Testis (tissue), 3 donors: ENCODE results near the gene POMC. TPM values are rescaled to one million over a fixed set of nuclear protein-coding genes. Genes with fewer than 3 reads are reported as not detected.
A peak's percentile ranks its signal among the peaks of the same experiment; 100 is the strongest.
"Not testable (repeated sequence)": the region's sequence is repeated elsewhere in the genome, so short reads cannot be mapped to it uniquely, and the experiment has no call there.

Source experiments
- DNase-seq: peaks from one replicate; pipeline ENCODE4 v3.0.0-alpha.2; 2019
- H3K27ac ChIP-seq, 2 donors: fragments of 200-600 bp; sonication (generic); one replicate each; pipeline ENCODE4 v1.5.1; 2019
- H3K27me3 ChIP-seq: fragments of 200-600 bp; sonication (generic); one replicate; pipeline ENCODE4 v1.5.1; 2019
- H3K36me3 ChIP-seq: fragments of 200-600 bp; sonication (generic); one replicate; pipeline ENCODE4 v1.5.1; 2017; ENCODE audit warnings: low read depth; ENCODE audit errors: missing control alignments
- H3K4me1 ChIP-seq: fragments of 200-600 bp; sonication (generic); one replicate; pipeline ENCODE4 v1.5.1; 2019
- H3K4me3 ChIP-seq, 2 donors: fragments of 200-600 bp; sonication (generic); one replicate each; pipeline ENCODE4 v1.5.1; 2017 to 2019
- H3K9me3 ChIP-seq: fragments of 200-600 bp; sonication (generic); one replicate; pipeline ENCODE4 v1.5.1; 2017
- POLR2A ChIP-seq: fragments of 450-650 bp; IDR thresholded peaks from one replicate; pipeline ENCODE4 v1.6.1; 2017; ENCODE audit warnings: antibody characterized with exemption, mild to moderate bottlenecking, moderate library complexity
- WGBS, 2 donors: methylation state at CpG; one replicate each; pipeline ENCODE4 v1.1.5; 2018; 5-methylcytosine and 5-hydroxymethylcytosine counted together
- intact Hi-C: fragments of 100-400 bp; cut with DNase I; formaldehyde crosslinking; loops from one replicate; pipeline ENCODE4 v1.15.1; 2023; ENCODE audit warnings: low total_unique reads
- polyA plus RNA-seq: library from polyadenylated mRNA; stranded (reverse); fragments of 350-450 nt; fragmentation: Illumina TruSeq; extraction: RNeasy Lipid Tissue Mini Kit (QIAGEN cat#74804); gene quantifications from one replicate; pipeline ENCODE4 v1.2.3, GENCODE V29; 2014; ENCODE audit warnings: low read depth, low replicate concordance; ENCODE audit not compliant: insufficient read depth
- total RNA-seq, 2 donors: library from RNA; depleted of rRNA; stranded (reverse); fragments of >200 nt; gene quantifications; one replicate each; pipeline ENCODE4 v1.2.3, GENCODE V29; 2016
- TF ChIP-seq, protein P1 (sequence below), 3 experiments: fragments of 450-650 bp in 2 of 3; fragments of 200-600 bp in 1 of 3; sonication (generic) in 1 of 3; IDR thresholded peaks; one replicate each; pipeline ENCODE4 v1.5.1; 2016 to 2019; ENCODE audit warnings: antibody characterized with exemption in 3 of 3, mild to moderate bottlenecking in 2 of 3, moderate library complexity in 1 of 3

Gene POMC
- total and polyA plus RNA-seq, 3 donors from 2014 or later = 17.9 to 77.2 (median 55.7) TPM

DNA sequence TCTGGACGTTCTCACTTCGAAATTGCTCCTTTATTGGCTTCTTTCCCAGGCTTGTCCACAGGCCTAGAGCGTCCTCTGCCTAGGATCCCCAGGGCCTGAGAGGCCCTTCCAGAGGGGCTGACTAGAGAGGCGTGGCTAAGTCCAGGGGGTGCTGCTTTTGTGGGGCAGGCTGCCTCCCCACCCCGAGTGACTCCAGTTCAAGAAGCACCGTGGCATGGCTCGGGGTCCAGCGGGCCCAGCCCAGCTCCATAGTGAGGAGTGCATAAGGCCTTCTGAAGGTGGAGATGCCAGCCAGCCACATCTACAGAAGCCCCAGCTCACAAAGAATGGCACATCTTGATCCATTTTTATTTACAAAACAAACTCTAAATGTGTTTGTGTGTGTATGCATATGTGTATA, 44.8 kb upstream of the POMC start:
- intact Hi-C loops = no loop called here
- Histone ChIP-seq H3K9me3 (no peaks in the 10 kb centered on the region), H3K4me1 (peaks cover 7% of the 10 kb centered on the region), H3K36me3 (no peaks in the 10 kb centered on the region), H3K4me3 (no peak overlapping the region), H3K27ac (peak overlapping the region in 1 of 2 donors; percentile 37), H3K27me3 (no peaks in the 10 kb centered on the region)
- TF ChIP-seq, protein P1, sequence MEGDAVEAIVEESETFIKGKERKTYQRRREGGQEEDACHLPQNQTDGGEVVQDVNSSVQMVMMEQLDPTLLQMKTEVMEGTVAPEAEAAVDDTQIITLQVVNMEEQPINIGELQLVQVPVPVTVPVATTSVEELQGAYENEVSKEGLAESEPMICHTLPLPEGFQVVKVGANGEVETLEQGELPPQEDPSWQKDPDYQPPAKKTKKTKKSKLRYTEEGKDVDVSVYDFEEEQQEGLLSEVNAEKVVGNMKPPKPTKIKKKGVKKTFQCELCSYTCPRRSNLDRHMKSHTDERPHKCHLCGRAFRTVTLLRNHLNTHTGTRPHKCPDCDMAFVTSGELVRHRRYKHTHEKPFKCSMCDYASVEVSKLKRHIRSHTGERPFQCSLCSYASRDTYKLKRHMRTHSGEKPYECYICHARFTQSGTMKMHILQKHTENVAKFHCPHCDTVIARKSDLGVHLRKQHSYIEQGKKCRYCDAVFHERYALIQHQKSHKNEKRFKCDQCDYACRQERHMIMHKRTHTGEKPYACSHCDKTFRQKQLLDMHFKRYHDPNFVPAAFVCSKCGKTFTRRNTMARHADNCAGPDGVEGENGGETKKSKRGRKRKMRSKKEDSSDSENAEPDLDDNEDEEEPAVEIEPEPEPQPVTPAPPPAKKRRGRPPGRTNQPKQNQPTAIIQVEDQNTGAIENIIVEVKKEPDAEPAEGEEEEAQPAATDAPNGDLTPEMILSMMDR (IDR thresholded peaks at IDR 0.05) = no peak
- no peak for TF ChIP-seq POLR2A
- no peak for DNase-seq
- 56 to 60% methylated on average over 4 to 8 of the region's 8 CpGs for WGBS, 2 donors

DNA sequence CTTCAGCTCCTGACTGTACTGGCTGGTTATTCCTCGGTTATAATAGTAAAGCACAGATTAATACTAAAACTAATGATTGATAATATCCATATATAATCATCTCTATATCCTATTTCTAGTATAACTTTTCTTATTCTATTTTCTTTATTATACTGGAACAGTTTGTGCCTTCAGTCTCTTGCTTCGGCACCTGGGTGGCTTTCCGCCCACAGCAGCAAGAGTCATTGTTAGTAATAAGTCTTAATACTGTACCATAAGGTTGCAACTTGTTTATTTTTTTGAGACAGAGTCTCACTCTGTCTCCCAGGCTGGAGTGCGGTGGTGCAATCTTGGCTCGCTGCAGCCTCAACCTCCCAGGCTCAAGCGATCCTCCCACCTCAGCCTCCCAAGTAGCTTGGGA, 42.5 kb upstream of the POMC start:
- H3K27me3 ChIP-seq, DNase-seq, intact Hi-C loops, H3K4me1 ChIP-seq, H3K9me3 ChIP-seq, H3K27ac ChIP-seq, H3K36me3 ChIP-seq, H3K4me3 ChIP-seq: not testable (repeated sequence)
- WGBS, 2 donors = 72 to 86% methylated on average over 6 of the region's 6 CpGs

DNA sequence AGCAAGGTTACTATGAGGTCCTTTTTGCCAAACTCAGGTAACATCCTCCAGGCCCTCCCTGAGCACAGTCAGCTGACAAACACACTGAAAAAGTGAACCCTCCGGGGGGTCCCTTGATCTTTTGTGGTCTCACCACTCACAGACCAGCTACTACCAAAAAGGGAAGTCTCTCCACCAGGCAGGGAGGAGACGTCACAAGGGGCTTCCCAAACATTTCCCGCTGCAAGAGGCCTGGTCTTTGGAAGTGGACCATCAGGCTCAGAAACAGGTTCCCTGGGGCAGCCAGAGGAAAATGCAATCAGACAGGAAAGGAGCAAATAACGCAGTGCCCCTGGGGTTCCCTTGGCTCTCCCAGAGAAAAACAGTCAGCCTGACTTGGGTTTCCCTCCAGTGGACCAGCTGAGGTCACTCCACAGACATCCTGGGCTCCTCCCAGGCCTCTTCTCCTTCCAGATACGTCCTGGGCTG, 38.7 kb upstream of the POMC start:
- intact Hi-C loops = no loop called here
- no peak for TF ChIP-seq POLR2A
- TF ChIP-seq, protein P1 (IDR thresholded peaks at IDR 0.05) = no peak
- H3K4me3 ChIP-seq = no peak overlapping the region
- H3K4me1 ChIP-seq = no peaks in the 10 kb centered on the region
- H3K9me3 ChIP-seq = no peaks in the 10 kb centered on the region
- WGBS, 2 donors = 69 to 78% methylated on average over 5 of the region's 5 CpGs
- no peaks in the 10 kb centered on the region for H3K36me3 ChIP-seq
- H3K27ac ChIP-seq = no peak overlapping the region
- DNase-seq = no peak
- H3K27me3 ChIP-seq = no peaks in the 10 kb centered on the region

DNA sequence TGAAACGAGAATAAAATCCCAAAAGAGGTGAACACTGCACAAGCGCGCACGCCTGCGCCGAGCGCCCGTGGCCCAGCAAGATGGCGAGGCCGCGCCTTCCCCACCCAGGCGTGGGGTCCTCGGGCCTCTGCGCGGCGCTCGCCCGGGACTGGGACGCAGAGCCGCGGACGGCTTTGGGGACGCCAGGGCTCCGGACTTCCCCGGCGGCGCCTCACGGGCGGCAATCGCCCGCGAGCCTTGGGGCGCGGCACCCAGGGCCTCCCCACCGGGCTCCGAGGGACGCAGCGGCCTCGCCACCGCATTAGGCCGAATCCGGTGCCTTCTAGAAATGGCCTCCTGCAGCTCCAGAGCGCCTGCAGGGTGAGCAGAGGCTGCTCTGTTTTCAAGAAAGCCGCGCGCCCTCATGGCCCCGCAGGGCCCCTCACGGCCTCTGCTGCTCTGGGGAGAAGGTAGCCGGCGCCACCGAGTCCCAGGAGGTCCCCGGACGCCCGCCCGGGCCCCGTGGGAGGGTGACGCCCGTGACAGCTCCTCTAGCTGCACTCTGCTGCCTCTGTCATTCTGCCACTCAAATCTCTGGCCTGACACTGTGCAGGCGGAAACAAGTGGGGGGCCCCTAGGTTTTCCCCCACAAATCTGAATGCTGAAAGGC, 35.9 kb upstream of the POMC start:
- DNase-seq = peak; percentile 66
- H3K27ac ChIP-seq = peak overlapping the region; percentile 51 to 83

DNA sequence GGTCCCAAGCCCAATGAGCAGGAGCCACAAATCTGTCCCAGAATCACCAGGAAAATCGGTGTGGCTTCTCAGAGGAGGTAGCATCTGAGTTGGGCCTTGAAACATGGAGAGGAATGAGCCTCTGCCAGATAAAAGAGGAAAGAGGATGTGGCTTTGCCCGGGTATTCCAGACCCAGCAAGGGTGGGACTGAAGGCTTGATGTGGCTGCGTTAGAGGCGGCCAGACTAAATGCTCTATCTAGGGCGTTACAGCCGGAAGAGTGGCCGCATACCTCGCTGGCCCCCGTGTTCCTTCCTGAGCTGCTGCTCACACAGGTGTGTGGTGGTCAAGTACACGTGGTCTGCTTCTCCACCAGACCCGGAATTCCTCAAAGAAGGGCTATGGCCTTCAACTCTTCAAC, 33.9 kb upstream of the POMC start:
- intact Hi-C loops = no loop called here
- no peak overlapping the region for H3K4me3 ChIP-seq
- WGBS, 2 donors = 86 to 94% methylated on average over 11 of the region's 11 CpGs

More for the DNA sequence above, 35.9 kb upstream of the POMC start:
- Histone ChIP-seq H3K27me3 (no peaks in the 10 kb centered on the region), H3K4me3 (peak overlapping the region; percentile 49 to 52), H3K9me3 (no peaks in the 10 kb centered on the region), H3K4me1 (no peaks in the 10 kb centered on the region), H3K36me3 (no peaks in the 10 kb centered on the region)
- intact Hi-C loops = no loop called here
- 27 to 36% methylated on average over 28 to 56 of the region's 59 CpGs for WGBS, 2 donors
- TF ChIP-seq, protein P1 (IDR thresholded peaks at IDR 0.05) = no peak
- TF ChIP-seq POLR2A = no peak

More for the DNA sequence above, 33.9 kb upstream of the POMC start:
- no peak for TF ChIP-seq POLR2A
- TF ChIP-seq, protein P1 (IDR thresholded peaks at IDR 0.05) = no peak
- H3K27me3 ChIP-seq = no peaks in the 10 kb centered on the region
- no peaks in the 10 kb centered on the region for H3K9me3 ChIP-seq
- peaks cover 5% of the 10 kb centered on the region for H3K4me1 ChIP-seq
- no peak overlapping the region for H3K27ac ChIP-seq
- no peaks in the 10 kb centered on the region for H3K36me3 ChIP-seq
- DNase-seq = no peak
